Medulla oblongata (tissue), 1 donor: ENCODE measurements around the gene ANKRD40CL.
A peak's percentile ranks its signal among the peaks of the same experiment; 100 is the strongest.
"Not testable (repeated sequence)": the region's sequence is repeated elsewhere in the genome, so short reads cannot be mapped to it uniquely, and the experiment has no call there.

Experiments used
- DNase-seq: peaks from one replicate; pipeline ENCODE4 v3.0.0-alpha.2; 2015; ENCODE audit errors: extremely low spot score

The ANKRD40CL gene

GRCh38 chr17:50762177-50762576, 5.1 kb downstream of the ANKRD40CL start:
- DNase-seq, result no peak

- no peak for DNase-seq
Observed at GRCh38 chr17:50758989-50759544, 8.3 kb downstream of the ANKRD40CL start.

GRCh38 chr17:50758524-50758923, 8.8 kb downstream of the ANKRD40CL start:
- DNase-seq, result no peak

- DNase-seq, result no peak
Observed at GRCh38 chr17:50754521-50754920, 12.8 kb downstream of the ANKRD40CL start.

GRCh38 chr17:50749245-50749644, 18.1 kb downstream of the ANKRD40CL start:
- DNase-seq, result no peak

- DNase-seq, result no peak
Observed at GRCh38 chr17:50745631-50746030, 21.7 kb downstream of the ANKRD40CL start.

GRCh38 chr17:50739098-50739497, 28.2 kb downstream of the ANKRD40CL start:
- DNase-seq, result no peak

GRCh38 chr17:50737118-50737698, 30.1 kb downstream of the ANKRD40CL start:
- DNase-seq, result no peak

GRCh38 chr17:50735287-50735686, 32.0 kb downstream of the ANKRD40CL start:
- DNase-seq, result no peak

GRCh38 chr17:50731575-50732460, 35.5 kb downstream of the ANKRD40CL start:
- no peak for DNase-seq

- no peak for DNase-seq
Observed at GRCh38 chr17:50728881-50729765, 38.2 kb downstream of the ANKRD40CL start.

- DNase-seq, result no peak
Observed at GRCh38 chr17:50728112-50728429, 39.2 kb downstream of the ANKRD40CL start.

GRCh38 chr17:50725769-50726655, 41.3 kb downstream of the ANKRD40CL start:
- DNase-seq, result no peak

GRCh38 chr17:50724622-50725021, 42.7 kb downstream of the ANKRD40CL start:
- not testable (repeated sequence) for DNase-seq

- DNase-seq, result no peak
Observed at GRCh38 chr17:50722746-50723145, 44.6 kb downstream of the ANKRD40CL start.

GRCh38 chr17:50721194-50722010, 45.9 kb downstream of the ANKRD40CL start:
- DNase-seq, result no peak

- peak; percentile 33 for DNase-seq
Observed at GRCh38 chr17:50719924-50720794, 47.2 kb downstream of the ANKRD40CL start.

- peak; percentile 95 for DNase-seq
Observed at GRCh38 chr17:50719144-50719923, 48.0 kb downstream of the ANKRD40CL start, which contains the start of gene LUC7L3. TSS of gene LUC7L3 (plus strand) at chr17:50719603. CDS start at chr17:50719733, 130 bp downstream.
